ENCODE results near the gene KCNN2. TPM values are rescaled to one million over a fixed set of nuclear protein-coding genes. Genes with fewer than 3 reads are reported as not detected.

The KCNN2 gene
- 2.6 TPM in 1 of 2 replicates, not detected in the other for total RNA-seq

DNA sequence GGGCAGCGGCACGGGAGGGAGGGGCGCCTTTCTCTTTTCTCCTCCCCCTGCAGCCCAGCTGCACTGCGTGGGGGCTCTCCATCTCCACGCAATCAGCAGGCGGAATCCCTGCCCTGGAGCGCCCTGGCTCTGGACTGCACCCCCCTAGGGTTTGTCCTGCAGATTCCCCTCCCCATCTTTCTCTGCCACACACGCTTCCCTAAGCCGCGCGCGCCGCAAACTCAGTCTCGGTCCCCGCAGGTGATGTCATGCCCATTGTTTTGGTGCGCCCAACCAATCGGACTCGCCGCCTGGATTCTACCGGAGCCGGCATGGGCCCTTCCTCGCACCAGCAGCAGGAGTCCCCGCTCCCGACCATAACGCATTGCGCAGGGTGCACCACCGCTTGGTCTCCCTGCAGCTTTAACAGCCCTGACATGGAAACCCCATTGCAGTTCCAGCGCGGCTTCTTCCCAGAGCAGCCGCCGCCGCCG, at the start of gene KCNN2:
TSS of gene KCNN2 (plus strand) at position 347 of the 473 bp plus-strand sequence. CDS start at position 417, 70 bp downstream.

